HCT116 (cell line): ENCODE data around the gene HDGF. TPM values are rescaled to one million over a fixed set of nuclear protein-coding genes. Genes with fewer than 3 reads are reported as not detected.

Experiments
- ATAC-seq: fragments of 200-7000 bp; cut with Tn5 transposase; 2 replicates; pipeline ENCODE4 v1.9.1; 2020; ENCODE audit warnings: mild to moderate bottlenecking, moderate library complexity
- BruUV-seq: library from RNA; stranded (reverse); fragments of 400-500 nt; replicated peaks from 2 replicates; lab custom pipeline; 2021; lab: Mats Ljungman, UMichigan
- CTCF ChIA-PET: fragments of 300-600 bp; sonication (Branson Sonifier 250); formaldehyde crosslinking; loops from one replicate; lab custom pipeline; 2021; ENCODE audit warnings: antibody characterized with exemption; lab: Charles Lee
- POLR2A ChIA-PET: fragments of 300-600, 350-600 bp; sonication (Branson Sonifier 250); formaldehyde crosslinking; loops from one replicate; lab custom pipeline; 2021; ENCODE audit warnings: antibody characterized with exemption; lab: Charles Lee
- RAD21 ChIA-PET, 2 experiments: fragments of 300-600 bp; sonication (Branson Sonifier 250); formaldehyde crosslinking; loops; one replicate each; lab custom pipeline; 2023; ENCODE audit warnings: low total read pairs in 2 of 2; ENCODE audit not compliant: uncharacterized antibody in 2 of 2, unreplicated experiment in 2 of 2, low non-redundant PET in 1 of 2; lab: Charles Lee
- DNase-seq: peaks from one replicate; pipeline ENCODE4 v3.0.0-alpha.2; 2010; ENCODE audit warnings: low read depth, low spot score
- H2AFZ ChIP-seq: fragments of 200-600 bp; shearing (Covaris generic), sonication (generic); 2 replicates; pipeline ENCODE4 v1.6.1; 2017; ENCODE audit warnings: low read depth, mixed run types, mixed read lengths, antibody characterized with exemption, low read length; ENCODE audit not compliant: poor library complexity, severe bottlenecking
- H3K27ac ChIP-seq: 2 replicates; pipeline ENCODE4 v1.5.1; 2012; ENCODE audit warnings: low read depth, low read length
- H3K27me3 ChIP-seq: fragments of 200-600 bp; sonication (generic); 2 replicates; pipeline ENCODE4 v1.6.1; 2016; ENCODE audit warnings: mixed run types, low read length, mixed read lengths; ENCODE audit not compliant: insufficient read depth
- H3K36me3 ChIP-seq, 2 experiments: fragments of 200-500 bp in 1 of 2; fragments of 200-600 bp in 1 of 2; sonication (Bioruptor generic) in 1 of 2; sonication (generic) in 1 of 2; 2 replicates each; pipeline versions ENCODE4 v1.5.1 to v1.6.1; 2014 to 2016; ENCODE audit warnings: low read length in 2 of 2, inconsistent platforms in 1 of 2, mixed read lengths in 1 of 2, mixed run types in 1 of 2; ENCODE audit not compliant: insufficient read depth in 2 of 2, control insufficient read depth in 1 of 2
- H3K4me1 ChIP-seq, 2 experiments: fragments of 200-600 bp in 1 of 2; sonication (generic) in 1 of 2; 2 replicates each; pipeline versions ENCODE4 v1.5.1 to v1.6.1; 2012 to 2017; ENCODE audit warnings: low read length in 2 of 2, inconsistent platforms in 1 of 2, mild to moderate bottlenecking in 1 of 2, mixed read lengths in 1 of 2, mixed run types in 1 of 2, moderate library complexity in 1 of 2; ENCODE audit not compliant: insufficient read depth in 2 of 2, control insufficient read depth in 1 of 2
- H3K4me2 ChIP-seq: fragments of 200-600 bp; sonication (generic); 2 replicates; pipeline ENCODE4 v1.6.1; 2017; ENCODE audit warnings: mixed run types, low read length, mixed read lengths
- H3K4me3 ChIP-seq, 2 experiments: fragments of 200-600 bp in 1 of 2; sonication (generic) in 1 of 2; replicated peaks in 1 of 2; 2 replicates each; pipeline ENCODE4 v1.5.1; 2011 to 2016; ENCODE audit warnings: low read length in 2 of 2, control low read depth in 1 of 2, low read depth in 1 of 2, mild to moderate bottlenecking in 1 of 2, mixed read lengths in 1 of 2, mixed run types in 1 of 2
- H3K79me2 ChIP-seq: fragments of 200-600 bp; sonication (generic); 2 replicates; pipeline ENCODE4 v1.6.1; 2017; ENCODE audit warnings: mild to moderate bottlenecking, mixed run types, low read length, moderate library complexity, mixed read lengths; ENCODE audit not compliant: insufficient read depth
- H3K9ac ChIP-seq: fragments of 200-600 bp; sonication (generic); 2 replicates; pipeline ENCODE4 v1.6.1; 2016; ENCODE audit warnings: low read length, mixed read lengths
- H3K9me2 ChIP-seq: fragments of 200-600 bp; sonication (generic), shearing (Covaris generic); 2 replicates; pipeline ENCODE4 v1.6.1; 2017; ENCODE audit warnings: mixed run types, mild to moderate bottlenecking, moderate library complexity; ENCODE audit not compliant: insufficient read depth
- H3K9me3 ChIP-seq, 2 experiments: fragments of 200-500 bp in 1 of 2; fragments of 200-600 bp in 1 of 2; sonication (Bioruptor generic) in 1 of 2; sonication (generic) in 1 of 2; 2 replicates each; pipeline ENCODE4 v1.6.1; 2014 to 2017; ENCODE audit warnings: low read length in 2 of 2, mixed read lengths in 2 of 2, inconsistent platforms in 1 of 2, low read depth in 1 of 2, mild to moderate bottlenecking in 1 of 2, mixed run types in 1 of 2, moderate library complexity in 1 of 2; ENCODE audit not compliant: control insufficient read depth in 1 of 2, insufficient read depth in 1 of 2
- H4K20me1 ChIP-seq: fragments of 200-600 bp; sonication (generic), shearing (Covaris generic); 2 replicates; pipeline ENCODE4 v1.6.1; 2017; ENCODE audit warnings: mixed run types, mild to moderate bottlenecking, moderate library complexity; ENCODE audit not compliant: insufficient read depth
- CBX3 ChIP-seq: IDR thresholded peaks from 2 replicates; pipeline ENCODE4 v1.6.1; 2012; ENCODE audit warnings: low read depth
- CEBPB ChIP-seq: IDR thresholded peaks from 2 replicates; pipeline ENCODE4 v1.6.1; 2012; ENCODE audit warnings: low read depth
- EGR1 ChIP-seq: IDR thresholded peaks from 2 replicates; pipeline ENCODE4 v1.6.1; 2012; ENCODE audit warnings: low read depth
- EZH2 ChIP-seq: fragments of 200-600 bp; sonication (generic); IDR thresholded peaks from 2 replicates; pipeline ENCODE4 v1.6.1; 2017; ENCODE audit warnings: antibody characterized with exemption, mixed run types
- EZH2phosphoT487 ChIP-seq: fragments of 200-600 bp; IDR thresholded peaks from 2 replicates; pipeline ENCODE4 v1.6.1; 2018; ENCODE audit warnings: antibody characterized with exemption, borderline replicate concordance
- FOSL1 ChIP-seq: IDR thresholded peaks from 2 replicates; pipeline ENCODE4 v1.6.1; 2012; ENCODE audit warnings: low read depth
- JUND ChIP-seq: IDR thresholded peaks from 2 replicates; pipeline ENCODE4 v1.6.1; 2012
- POLR2AphosphoS5 ChIP-seq: IDR thresholded peaks from 2 replicates; pipeline ENCODE4 v1.6.1; 2011; ENCODE audit warnings: mild to moderate bottlenecking, low read depth, low read length, moderate library complexity
- RAD21 ChIP-seq: IDR thresholded peaks from 2 replicates; pipeline ENCODE4 v1.6.1; 2012; ENCODE audit warnings: low read depth, mild to moderate bottlenecking
- SIN3A ChIP-seq: IDR thresholded peaks from 2 replicates; pipeline ENCODE4 v1.6.1; 2012; ENCODE audit warnings: low read depth
- SP1 ChIP-seq: IDR thresholded peaks from 2 replicates; pipeline ENCODE4 v1.6.1; 2012; ENCODE audit warnings: low read depth
- SRF ChIP-seq: IDR thresholded peaks from 2 replicates; pipeline ENCODE4 v1.6.1; 2012; ENCODE audit warnings: low read depth
- TCF7L2 ChIP-seq: IDR thresholded peaks from 2 replicates; pipeline ENCODE4 v1.7.0; 2011; ENCODE audit warnings: borderline replicate concordance, inconsistent platforms; ENCODE audit not compliant: insufficient read depth, insufficient read length; ENCODE audit errors: extremely low read depth
- YY1 ChIP-seq: IDR thresholded peaks from 2 replicates; pipeline ENCODE4 v1.6.1; 2011; ENCODE audit warnings: low read length, low read depth, moderate library complexity, mild to moderate bottlenecking; ENCODE audit not compliant: insufficient replicate concordance; ENCODE audit errors: extremely low read depth
- ZFX ChIP-seq: fragments of 450-650 bp; IDR thresholded peaks from 2 replicates; pipeline ENCODE4 v1.6.1; 2017
- intact Hi-C: fragments of 100-400 bp; cut with micrococcal nuclease; formaldehyde crosslinking; loops from 2 replicates; pipeline ENCODE4 v1.10.0; 2022
- total RNA-seq: library from RNA; stranded (reverse); gene quantifications from one replicate; pipeline ENCODE4 v1.2.1, GENCODE V29; 2021; ENCODE audit not compliant: unreplicated experiment
- TF ChIP-seq, protein P1 (sequence below), 3 experiments: fragments of 200-600 bp in 1 of 3; sonication (generic) in 1 of 3; IDR thresholded peaks in 2 of 3; conservative IDR thresholded peaks in 1 of 3; 2 replicates each; pipeline ENCODE4 v1.5.1; 2012 to 2017; ENCODE audit warnings: low read depth in 2 of 3, low read length in 2 of 3, antibody characterized with exemption in 1 of 3, borderline replicate concordance in 1 of 3, control low read depth in 1 of 3, mild to moderate bottlenecking in 1 of 3, mixed read lengths in 1 of 3, mixed run types in 1 of 3, moderate library complexity in 1 of 3; ENCODE audit not compliant: insufficient read depth in 1 of 3
- TF ChIP-seq, protein P2 (sequence below): IDR thresholded peaks from 2 replicates; pipeline ENCODE4 v1.6.1; 2011; ENCODE audit warnings: mild to moderate bottlenecking, low read length, moderate library complexity; ENCODE audit not compliant: insufficient replicate concordance; ENCODE audit errors: extremely low read depth

Gene HDGF
- total RNA-seq, 1 experiment from 2014 or later, result 304 TPM

DNA sequence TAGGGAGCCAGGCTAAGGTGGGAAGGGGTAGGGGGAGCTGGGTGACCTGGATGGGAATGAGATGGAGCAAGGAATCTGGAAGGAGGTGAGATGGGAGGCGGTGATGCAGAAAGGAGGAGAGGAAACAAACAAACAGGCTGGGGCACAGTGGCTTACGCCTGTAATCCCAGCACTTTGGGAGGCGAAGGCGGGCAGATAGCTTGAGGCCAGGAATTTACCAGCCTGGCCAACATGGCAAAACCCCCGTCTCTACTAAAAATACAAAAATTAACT, 56.8 kb downstream of the HDGF start:
- no peaks in the 10 kb centered on the region for H3K9me2 ChIP-seq
- H3K4me2 ChIP-seq, result peak overlapping the region; percentile 84; the same call in 1 of the 2 replicates

More for the DNA sequence above, 56.8 kb downstream of the HDGF start:
- TF ChIP-seq YY1 (no peak), TCF7L2 (no peak), JUND (no peak), CEBPB (no peak), POLR2AphosphoS5 (no peak), EZH2 (no peak), SRF (no peak), EGR1 (no peak), RAD21 (no peak), SP1 (no peak), EZH2phosphoT487 (no peak), CBX3 (no peak), ZFX (no peak), SIN3A (no peak), FOSL1 (no peak)
- TF ChIP-seq, protein P1, sequence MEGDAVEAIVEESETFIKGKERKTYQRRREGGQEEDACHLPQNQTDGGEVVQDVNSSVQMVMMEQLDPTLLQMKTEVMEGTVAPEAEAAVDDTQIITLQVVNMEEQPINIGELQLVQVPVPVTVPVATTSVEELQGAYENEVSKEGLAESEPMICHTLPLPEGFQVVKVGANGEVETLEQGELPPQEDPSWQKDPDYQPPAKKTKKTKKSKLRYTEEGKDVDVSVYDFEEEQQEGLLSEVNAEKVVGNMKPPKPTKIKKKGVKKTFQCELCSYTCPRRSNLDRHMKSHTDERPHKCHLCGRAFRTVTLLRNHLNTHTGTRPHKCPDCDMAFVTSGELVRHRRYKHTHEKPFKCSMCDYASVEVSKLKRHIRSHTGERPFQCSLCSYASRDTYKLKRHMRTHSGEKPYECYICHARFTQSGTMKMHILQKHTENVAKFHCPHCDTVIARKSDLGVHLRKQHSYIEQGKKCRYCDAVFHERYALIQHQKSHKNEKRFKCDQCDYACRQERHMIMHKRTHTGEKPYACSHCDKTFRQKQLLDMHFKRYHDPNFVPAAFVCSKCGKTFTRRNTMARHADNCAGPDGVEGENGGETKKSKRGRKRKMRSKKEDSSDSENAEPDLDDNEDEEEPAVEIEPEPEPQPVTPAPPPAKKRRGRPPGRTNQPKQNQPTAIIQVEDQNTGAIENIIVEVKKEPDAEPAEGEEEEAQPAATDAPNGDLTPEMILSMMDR (IDR thresholded peaks at IDR 0.05 in 2 of 3, conservative IDR thresholded peaks at IDR 0.05 in 1 of 3; ENCODE audit: borderline replicate concordance in 1 of 3, insufficient read depth in 1 of 3, low read depth in 2 of 3, low read length in 2 of 3), result no peak
- TF ChIP-seq, protein P2, sequence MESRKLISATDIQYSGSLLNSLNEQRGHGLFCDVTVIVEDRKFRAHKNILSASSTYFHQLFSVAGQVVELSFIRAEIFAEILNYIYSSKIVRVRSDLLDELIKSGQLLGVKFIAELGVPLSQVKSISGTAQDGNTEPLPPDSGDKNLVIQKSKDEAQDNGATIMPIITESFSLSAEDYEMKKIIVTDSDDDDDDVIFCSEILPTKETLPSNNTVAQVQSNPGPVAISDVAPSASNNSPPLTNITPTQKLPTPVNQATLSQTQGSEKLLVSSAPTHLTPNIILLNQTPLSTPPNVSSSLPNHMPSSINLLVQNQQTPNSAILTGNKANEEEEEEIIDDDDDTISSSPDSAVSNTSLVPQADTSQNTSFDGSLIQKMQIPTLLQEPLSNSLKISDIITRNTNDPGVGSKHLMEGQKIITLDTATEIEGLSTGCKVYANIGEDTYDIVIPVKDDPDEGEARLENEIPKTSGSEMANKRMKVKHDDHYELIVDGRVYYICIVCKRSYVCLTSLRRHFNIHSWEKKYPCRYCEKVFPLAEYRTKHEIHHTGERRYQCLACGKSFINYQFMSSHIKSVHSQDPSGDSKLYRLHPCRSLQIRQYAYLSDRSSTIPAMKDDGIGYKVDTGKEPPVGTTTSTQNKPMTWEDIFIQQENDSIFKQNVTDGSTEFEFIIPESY, result no peak
- TF ChIP-seq, all 23 proteins: peak for 0
- CTCF ChIA-PET, result interaction anchor here (1.0 to 10.0 kb wide), 3 partner anchors 13 to 232 kb away, joined by 3 to 310 read pairs (median 9); partner anchors contain the start of gene CRABP2
- no TSS peak for BruUV-seq
- no peak for ATAC-seq
- no peak overlapping the region for H3K4me3 ChIP-seq
- H4K20me1 ChIP-seq, result no peaks in the 10 kb centered on the region
- DNase-seq, result no peak
- H3K4me1 ChIP-seq, result peaks cover 48 to 52% of the 10 kb centered on the region in 2 experiments
- POLR2A ChIA-PET, result interaction anchor here (0.7 to 4.1 kb wide), 2 partner anchors 10 to 32 kb away, joined by 3 to 36 read pairs; partner anchors contain the start of gene CRABP2
- H3K27ac ChIP-seq, result peak overlapping the region; percentile 72; the same call in 1 of the 2 replicates
- peak overlapping the region; percentile 40 for H3K9ac ChIP-seq
- intact Hi-C loops, result no loop called here
- no peak overlapping the region for H2AFZ ChIP-seq
- RAD21 ChIA-PET, result no interaction called here
- H3K79me2 ChIP-seq, result no peaks in the 10 kb centered on the region
- no peaks in the 10 kb centered on the region for H3K9me3 ChIP-seq
- H3K36me3 ChIP-seq, result peaks cover 8 to 12% of the 10 kb centered on the region in 2 experiments; a peak in 3 of 4 replicates
- H3K27me3 ChIP-seq, result no peaks in the 10 kb centered on the region
